Measurements from ENCODE around the gene P2RY6. TPM values are rescaled to one million over a fixed set of nuclear protein-coding genes. Genes with fewer than 3 reads are reported as not detected.
A peak's percentile ranks its signal among the peaks of the same experiment; 100 is the strongest.

Gene P2RY6
- total RNA-seq, 4 donors from 2014 or later = 0.63 to 3.3 (median 0.90) TPM; not detected in 1

DNA sequence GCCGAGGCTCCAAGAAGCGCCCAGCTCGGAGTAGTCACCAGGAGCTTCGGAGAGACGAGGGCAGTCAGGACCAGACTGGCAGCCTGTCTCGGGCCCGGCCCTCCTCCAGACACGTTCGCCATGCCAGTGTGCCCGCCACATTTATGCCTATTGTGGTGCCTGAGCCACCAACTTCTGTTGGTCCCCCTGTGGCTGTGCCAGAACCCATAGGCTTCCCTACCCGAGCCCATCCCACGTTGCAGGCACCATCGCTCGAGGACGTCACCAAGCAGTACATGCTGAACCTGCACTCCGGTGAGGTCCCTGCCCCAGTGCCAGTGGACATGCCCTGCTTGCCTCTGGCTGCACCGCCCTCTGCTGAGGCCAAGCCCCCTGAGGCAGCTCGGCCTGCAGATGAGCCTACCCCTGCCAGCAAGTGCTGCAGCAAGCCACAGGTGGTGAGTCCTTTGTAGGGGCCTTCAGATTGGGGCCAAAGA, 39.3 kb downstream of the P2RY6 start:
- peaks cover 0 to 13% (median 2%) of the 10 kb centered on the region in 3 donors for H3K36me3 ChIP-seq
- no peaks in the 10 kb centered on the region for H3K9me3 ChIP-seq
- 36 to 55% methylated on average over 8 to 18 of the region's 18 CpGs for WGBS, 2 donors
- peak overlapping the region; percentile 36 to 90 (median 78) for H3K4me3 ChIP-seq
- no peaks in the 10 kb centered on the region for H3K27me3 ChIP-seq
- TF ChIP-seq EP300 (IDR thresholded peaks at IDR 0.05) = no peak
- TF ChIP-seq POLR2A (IDR thresholded peaks at IDR 0.05) = no peak
- TF ChIP-seq, protein P1, sequence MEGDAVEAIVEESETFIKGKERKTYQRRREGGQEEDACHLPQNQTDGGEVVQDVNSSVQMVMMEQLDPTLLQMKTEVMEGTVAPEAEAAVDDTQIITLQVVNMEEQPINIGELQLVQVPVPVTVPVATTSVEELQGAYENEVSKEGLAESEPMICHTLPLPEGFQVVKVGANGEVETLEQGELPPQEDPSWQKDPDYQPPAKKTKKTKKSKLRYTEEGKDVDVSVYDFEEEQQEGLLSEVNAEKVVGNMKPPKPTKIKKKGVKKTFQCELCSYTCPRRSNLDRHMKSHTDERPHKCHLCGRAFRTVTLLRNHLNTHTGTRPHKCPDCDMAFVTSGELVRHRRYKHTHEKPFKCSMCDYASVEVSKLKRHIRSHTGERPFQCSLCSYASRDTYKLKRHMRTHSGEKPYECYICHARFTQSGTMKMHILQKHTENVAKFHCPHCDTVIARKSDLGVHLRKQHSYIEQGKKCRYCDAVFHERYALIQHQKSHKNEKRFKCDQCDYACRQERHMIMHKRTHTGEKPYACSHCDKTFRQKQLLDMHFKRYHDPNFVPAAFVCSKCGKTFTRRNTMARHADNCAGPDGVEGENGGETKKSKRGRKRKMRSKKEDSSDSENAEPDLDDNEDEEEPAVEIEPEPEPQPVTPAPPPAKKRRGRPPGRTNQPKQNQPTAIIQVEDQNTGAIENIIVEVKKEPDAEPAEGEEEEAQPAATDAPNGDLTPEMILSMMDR (IDR thresholded peaks at IDR 0.05) = no peak
- DNase-seq (ENCODE audit: low spot score in 2 of 2) = no peak
- H3K4me1 ChIP-seq = peaks cover 0 to 80% (median 63%) of the 10 kb centered on the region in 4 donors
- H3K27ac ChIP-seq = peak overlapping the region; percentile 94 to 99 (median 98)

DNA sequence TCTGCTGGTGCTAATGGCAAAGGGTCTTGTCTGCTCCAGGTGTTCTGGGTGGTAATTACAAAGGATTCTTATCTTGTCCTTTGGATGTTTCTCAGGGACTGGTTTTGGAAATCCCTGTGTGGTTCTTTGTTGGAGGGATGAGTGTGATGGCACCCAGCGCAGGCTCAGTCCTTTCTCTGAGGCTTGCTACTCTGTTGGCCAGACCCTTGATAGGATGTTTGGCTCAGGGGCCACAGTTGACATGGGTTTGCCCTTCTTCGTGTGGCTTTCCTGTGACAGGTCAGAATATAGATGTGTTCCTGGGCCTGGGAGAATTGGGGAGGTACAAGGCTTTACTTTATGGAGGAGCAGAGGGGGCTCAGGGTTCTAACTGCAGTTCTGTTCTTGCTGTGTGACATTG, 39.9 kb downstream of the P2RY6 start:
- Histone ChIP-seq H3K9me3 (no peaks in the 10 kb centered on the region), H3K27me3 (no peaks in the 10 kb centered on the region), H3K27ac (peak overlapping the region; percentile 94 to 99 (median 98)), H3K4me1 (peaks cover 0 to 80% (median 65%) of the 10 kb centered on the region in 4 donors), H3K4me3 (peak overlapping the region; percentile 36 to 90 (median 78)), H3K36me3 (peaks cover 0 to 13% (median 2%) of the 10 kb centered on the region in 3 donors)
- 36 to 37% methylated on average over 2 of the region's 2 CpGs for WGBS, 2 donors
- DNase-seq (ENCODE audit: low spot score in 2 of 2) = no peak
- TF ChIP-seq, protein P1 (IDR thresholded peaks at IDR 0.05) = no peak
- no peak for TF ChIP-seq POLR2A (IDR thresholded peaks at IDR 0.05)
- no peak for TF ChIP-seq EP300 (IDR thresholded peaks at IDR 0.05)

DNA sequence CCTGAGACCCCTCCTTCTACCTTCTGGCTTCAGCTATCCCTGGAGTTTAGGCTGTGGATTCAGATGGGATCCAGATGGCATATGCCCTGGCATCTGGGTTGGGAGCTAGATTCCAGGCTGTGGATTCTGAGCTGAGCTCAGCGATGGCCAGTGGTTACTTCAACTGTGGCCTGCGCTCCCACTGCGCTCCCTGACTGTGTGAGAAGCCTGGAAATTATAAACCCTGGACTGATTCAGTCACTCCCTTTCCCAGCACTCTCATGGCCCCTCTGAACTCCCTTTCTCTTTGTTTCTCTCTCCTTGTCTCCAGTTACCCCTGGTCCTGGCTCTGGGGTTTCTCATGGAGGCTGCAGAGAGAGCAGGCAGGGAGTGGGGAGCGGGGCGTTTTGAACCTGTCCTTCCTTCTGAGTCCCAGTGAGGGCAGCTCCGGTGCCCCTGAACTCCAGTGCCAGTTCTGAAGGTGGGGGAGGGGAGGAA, 40.8 kb downstream of the P2RY6 start:
- TF ChIP-seq, protein P1 (IDR thresholded peaks at IDR 0.05) = no peak
- no peak for TF ChIP-seq EP300 (IDR thresholded peaks at IDR 0.05)
- no peak for TF ChIP-seq POLR2A (IDR thresholded peaks at IDR 0.05)
- H3K27me3 ChIP-seq = no peaks in the 10 kb centered on the region
- H3K27ac ChIP-seq = peak overlapping the region; percentile 94 to 99 (median 98)
- H3K4me3 ChIP-seq = peak overlapping the region; percentile 6 to 84 (median 54)
- peaks cover 0 to 86% (median 72%) of the 10 kb centered on the region in 4 donors for H3K4me1 ChIP-seq
- no peak for DNase-seq (ENCODE audit: low spot score in 2 of 2)
- H3K36me3 ChIP-seq = peaks cover 0 to 13% (median 2%) of the 10 kb centered on the region in 3 donors
- WGBS, 2 donors = 15 to 34% methylated on average over 6 of the region's 6 CpGs
- no peaks in the 10 kb centered on the region for H3K9me3 ChIP-seq

DNA sequence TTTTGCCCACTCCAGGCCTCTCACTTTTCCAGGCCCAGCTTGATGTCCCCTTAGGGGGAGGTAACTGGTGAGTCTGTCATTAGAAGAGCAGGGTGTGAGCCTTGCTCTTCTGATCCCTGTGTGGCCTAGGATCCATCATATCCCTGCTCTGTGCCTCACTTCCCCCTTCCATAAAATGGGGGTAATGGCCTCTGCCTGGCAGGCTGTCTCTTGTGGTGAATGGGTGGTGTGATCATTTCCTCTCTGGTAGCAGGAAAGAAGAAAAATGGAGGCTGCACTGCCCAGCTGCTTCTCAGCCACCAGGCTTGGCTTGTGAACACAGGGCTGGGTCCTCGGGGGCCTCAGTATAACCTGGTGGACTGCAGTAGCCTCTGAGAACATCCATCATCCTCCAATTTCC, 41.5 kb downstream of the P2RY6 start:
- TF ChIP-seq, protein P1 (IDR thresholded peaks at IDR 0.05) = no peak
- TF ChIP-seq EP300 (IDR thresholded peaks at IDR 0.05) (no peak), POLR2A (IDR thresholded peaks at IDR 0.05) (no peak)
- peaks cover 0 to 13% (median 2%) of the 10 kb centered on the region in 3 donors for H3K36me3 ChIP-seq
- peaks cover 0 to 94% (median 79%) of the 10 kb centered on the region in 4 donors for H3K4me1 ChIP-seq
- H3K4me3 ChIP-seq = peak overlapping the region; percentile 6 to 84 (median 54)
- no peak for DNase-seq (ENCODE audit: low spot score in 2 of 2)
- WGBS, 2 donors = 17 to 20% methylated on average over 1 of the region's 1 CpG
- H3K27me3 ChIP-seq = no peaks in the 10 kb centered on the region
- H3K9me3 ChIP-seq = no peaks in the 10 kb centered on the region
- H3K27ac ChIP-seq = peak overlapping the region; percentile 94 to 99 (median 98)

DNA sequence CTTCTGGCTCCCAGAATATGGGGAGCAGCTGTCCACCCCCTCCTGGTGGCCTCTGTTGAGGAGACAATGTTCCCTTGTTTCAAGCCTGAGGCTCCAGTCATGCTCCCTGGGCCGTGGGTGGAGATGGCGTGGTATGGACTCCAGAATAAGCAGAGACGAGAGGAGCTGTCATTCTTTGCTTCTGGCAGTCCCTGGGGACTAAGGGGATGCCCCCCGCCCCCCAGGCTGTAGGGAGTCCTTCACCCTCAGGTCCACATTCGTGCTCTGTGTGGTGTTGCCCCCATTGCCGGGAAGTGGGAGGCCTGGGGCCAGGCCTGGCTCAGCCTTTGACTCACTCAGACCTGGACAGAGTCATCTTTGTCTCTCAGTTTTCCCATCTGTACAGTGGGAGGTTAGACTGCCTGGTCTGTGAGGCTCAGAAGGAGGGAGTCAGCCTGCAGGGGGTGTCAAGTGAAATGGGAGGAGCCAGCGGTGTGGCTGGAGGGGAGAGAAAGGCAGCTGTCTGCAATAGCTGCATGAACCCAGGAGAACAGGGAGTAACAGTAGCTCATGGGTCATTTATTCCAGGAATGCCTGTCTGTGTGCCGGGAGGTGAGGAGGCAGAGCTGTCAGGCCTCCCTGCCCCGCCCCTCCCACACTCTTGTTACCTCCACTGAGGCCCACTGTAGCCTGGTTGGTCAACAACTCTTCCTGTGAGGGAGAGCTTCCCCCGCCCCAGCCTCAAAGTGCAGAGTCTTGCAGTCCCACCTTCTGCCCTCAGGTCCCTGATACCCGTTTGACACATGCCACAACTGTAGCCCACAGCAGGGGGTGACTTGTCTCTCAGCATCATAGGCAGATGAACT, 42.2 kb downstream of the P2RY6 start:
- TF ChIP-seq EP300 (IDR thresholded peaks at IDR 0.05) (peak in 1 of 2 donors; percentile 71), POLR2A (IDR thresholded peaks at IDR 0.05) (no peak)
- TF ChIP-seq, protein P1 (IDR thresholded peaks at IDR 0.05) = no peak
- Histone ChIP-seq H3K27me3 (no peaks in the 10 kb centered on the region), H3K27ac (peak overlapping the region; percentile 94 to 99 (median 98)), H3K9me3 (no peaks in the 10 kb centered on the region), H3K36me3 (peaks cover 0 to 13% (median 2%) of the 10 kb centered on the region in 3 donors), H3K4me3 (peak overlapping the region in 2 of 4 donors; percentile 24 to 71), H3K4me1 (peaks cover 0 to 100% (median 82%) of the 10 kb centered on the region in 4 donors)
- 26 to 27% methylated on average over 11 of the region's 11 CpGs for WGBS, 2 donors
- no peak for DNase-seq (ENCODE audit: low spot score in 2 of 2)
